Panc1 (cell line): Measurements from ENCODE around the gene RPL7L1.

Experiments used
- POLR2AphosphoS5 ChIP-seq: IDR thresholded peaks from 2 replicates; pipeline ENCODE4 v1.6.1; 2012; ENCODE audit warnings: mild to moderate bottlenecking, low read depth, low read length, moderate library complexity
- SIN3A ChIP-seq: IDR thresholded peaks from 2 replicates; pipeline ENCODE4 v1.6.1; 2012; ENCODE audit warnings: low read depth, mild to moderate bottlenecking, low read length, moderate library complexity, borderline replicate concordance; ENCODE audit not compliant: insufficient read depth
- TF ChIP-seq, protein P1 (sequence below): fragments of 450-650 bp; IDR thresholded peaks from 2 replicates; pipeline ENCODE4 v1.5.1; 2017; ENCODE audit warnings: mild to moderate bottlenecking
- TF ChIP-seq, protein P2 (sequence below), 2 experiments: IDR thresholded peaks; 2 replicates each; pipeline ENCODE4 v1.6.1; 2011 to 2012; ENCODE audit warnings: low read depth in 2 of 2, control low read depth in 1 of 2, low read length in 1 of 2, mild to moderate bottlenecking in 1 of 2, moderate library complexity in 1 of 2; ENCODE audit not compliant: insufficient read depth in 1 of 2

DNA sequence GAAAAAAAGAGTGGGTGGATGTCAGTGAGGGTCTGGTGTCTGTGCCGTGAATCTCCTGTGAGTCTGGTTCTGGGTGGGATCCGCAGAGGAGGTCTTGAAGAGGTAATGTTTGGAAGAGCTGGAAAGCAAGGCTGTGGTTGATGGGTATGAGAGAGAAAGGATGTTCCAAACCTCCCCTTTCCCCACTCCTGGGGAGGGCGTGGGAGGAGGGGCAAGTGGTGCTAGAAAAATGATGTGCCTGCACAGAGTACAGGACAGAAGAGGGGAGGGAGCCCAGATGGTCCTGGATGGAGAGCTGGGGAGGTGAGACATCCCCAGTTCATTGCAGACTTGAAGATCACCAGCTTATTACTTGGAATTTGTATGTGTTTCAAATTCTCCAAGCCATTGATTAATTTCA lies 53.0 kb downstream of the RPL7L1 start:
- TF ChIP-seq SIN3A: no peak
- TF ChIP-seq, protein P1, sequence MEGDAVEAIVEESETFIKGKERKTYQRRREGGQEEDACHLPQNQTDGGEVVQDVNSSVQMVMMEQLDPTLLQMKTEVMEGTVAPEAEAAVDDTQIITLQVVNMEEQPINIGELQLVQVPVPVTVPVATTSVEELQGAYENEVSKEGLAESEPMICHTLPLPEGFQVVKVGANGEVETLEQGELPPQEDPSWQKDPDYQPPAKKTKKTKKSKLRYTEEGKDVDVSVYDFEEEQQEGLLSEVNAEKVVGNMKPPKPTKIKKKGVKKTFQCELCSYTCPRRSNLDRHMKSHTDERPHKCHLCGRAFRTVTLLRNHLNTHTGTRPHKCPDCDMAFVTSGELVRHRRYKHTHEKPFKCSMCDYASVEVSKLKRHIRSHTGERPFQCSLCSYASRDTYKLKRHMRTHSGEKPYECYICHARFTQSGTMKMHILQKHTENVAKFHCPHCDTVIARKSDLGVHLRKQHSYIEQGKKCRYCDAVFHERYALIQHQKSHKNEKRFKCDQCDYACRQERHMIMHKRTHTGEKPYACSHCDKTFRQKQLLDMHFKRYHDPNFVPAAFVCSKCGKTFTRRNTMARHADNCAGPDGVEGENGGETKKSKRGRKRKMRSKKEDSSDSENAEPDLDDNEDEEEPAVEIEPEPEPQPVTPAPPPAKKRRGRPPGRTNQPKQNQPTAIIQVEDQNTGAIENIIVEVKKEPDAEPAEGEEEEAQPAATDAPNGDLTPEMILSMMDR: no peak
- no peak for TF ChIP-seq POLR2AphosphoS5
- TF ChIP-seq, protein P2, sequence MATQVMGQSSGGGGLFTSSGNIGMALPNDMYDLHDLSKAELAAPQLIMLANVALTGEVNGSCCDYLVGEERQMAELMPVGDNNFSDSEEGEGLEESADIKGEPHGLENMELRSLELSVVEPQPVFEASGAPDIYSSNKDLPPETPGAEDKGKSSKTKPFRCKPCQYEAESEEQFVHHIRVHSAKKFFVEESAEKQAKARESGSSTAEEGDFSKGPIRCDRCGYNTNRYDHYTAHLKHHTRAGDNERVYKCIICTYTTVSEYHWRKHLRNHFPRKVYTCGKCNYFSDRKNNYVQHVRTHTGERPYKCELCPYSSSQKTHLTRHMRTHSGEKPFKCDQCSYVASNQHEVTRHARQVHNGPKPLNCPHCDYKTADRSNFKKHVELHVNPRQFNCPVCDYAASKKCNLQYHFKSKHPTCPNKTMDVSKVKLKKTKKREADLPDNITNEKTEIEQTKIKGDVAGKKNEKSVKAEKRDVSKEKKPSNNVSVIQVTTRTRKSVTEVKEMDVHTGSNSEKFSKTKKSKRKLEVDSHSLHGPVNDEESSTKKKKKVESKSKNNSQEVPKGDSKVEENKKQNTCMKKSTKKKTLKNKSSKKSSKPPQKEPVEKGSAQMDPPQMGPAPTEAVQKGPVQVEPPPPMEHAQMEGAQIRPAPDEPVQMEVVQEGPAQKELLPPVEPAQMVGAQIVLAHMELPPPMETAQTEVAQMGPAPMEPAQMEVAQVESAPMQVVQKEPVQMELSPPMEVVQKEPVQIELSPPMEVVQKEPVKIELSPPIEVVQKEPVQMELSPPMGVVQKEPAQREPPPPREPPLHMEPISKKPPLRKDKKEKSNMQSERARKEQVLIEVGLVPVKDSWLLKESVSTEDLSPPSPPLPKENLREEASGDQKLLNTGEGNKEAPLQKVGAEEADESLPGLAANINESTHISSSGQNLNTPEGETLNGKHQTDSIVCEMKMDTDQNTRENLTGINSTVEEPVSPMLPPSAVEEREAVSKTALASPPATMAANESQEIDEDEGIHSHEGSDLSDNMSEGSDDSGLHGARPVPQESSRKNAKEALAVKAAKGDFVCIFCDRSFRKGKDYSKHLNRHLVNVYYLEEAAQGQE (IDR thresholded peaks at IDR 0.05; ENCODE audit: insufficient read depth in 1 of 2, low read depth in 2 of 2, low read length in 1 of 2): no peak
